Duodenal mucosa (tissue), 2 donors: ENCODE results near the gene ARPC5L.
"Not testable (repeated sequence)": the region's sequence is repeated elsewhere in the genome, so short reads cannot be mapped to it uniquely, and the experiment has no call there.

ENCODE experiments used
- H3K27ac ChIP-seq: one replicate; pipeline ENCODE4 v1.7.0; 2013; ENCODE audit warnings: low read depth, low read length
- H3K27me3 ChIP-seq, 2 donors: one replicate each; pipeline ENCODE4 v1.7.0; 2013; ENCODE audit warnings: low read length in 2 of 2, control low read depth in 1 of 2; ENCODE audit not compliant: insufficient read depth in 2 of 2, control insufficient read depth in 1 of 2
- H3K36me3 ChIP-seq, 2 donors: one replicate each; pipeline ENCODE4 v1.7.0; 2013; ENCODE audit warnings: low read length in 2 of 2, control low read depth in 1 of 2; ENCODE audit not compliant: insufficient read depth in 2 of 2, control insufficient read depth in 1 of 2
- H3K4me1 ChIP-seq, 2 donors: one replicate each; pipeline ENCODE4 v1.7.0; 2013; ENCODE audit warnings: low read length in 2 of 2, control low read depth in 1 of 2; ENCODE audit not compliant: insufficient read depth in 2 of 2, control insufficient read depth in 1 of 2
- H3K4me3 ChIP-seq, 2 donors: one replicate each; pipeline ENCODE4 v1.7.0; 2013; ENCODE audit warnings: low read length in 2 of 2, low read depth in 1 of 2
- H3K9ac ChIP-seq, 2 donors: one replicate each; pipeline ENCODE4 v1.7.0; 2013; ENCODE audit warnings: low read length in 2 of 2, low read depth in 1 of 2
- H3K9me3 ChIP-seq, 2 donors: one replicate each; pipeline ENCODE4 v1.7.0; 2013; ENCODE audit warnings: low read length in 2 of 2, control low read depth in 1 of 2; ENCODE audit not compliant: control insufficient read depth in 1 of 2

The ARPC5L gene

GRCh38 chr9:124840300-124840833, 21.6 kb upstream of the ARPC5L start:
- no peaks in the 10 kb centered on the region for H3K9me3 ChIP-seq
- H3K9ac ChIP-seq, result no peak overlapping the region
- peaks cover 3 to 6% of the 10 kb centered on the region in 2 donors for H3K4me1 ChIP-seq
- no peak overlapping the region for H3K4me3 ChIP-seq
- H3K27me3 ChIP-seq, result no peaks in the 10 kb centered on the region
- H3K36me3 ChIP-seq, result no peaks in the 10 kb centered on the region
- no peak overlapping the region for H3K27ac ChIP-seq

GRCh38 chr9:124841075-124841821, 20.7 kb upstream of the ARPC5L start:
- H3K4me1 ChIP-seq, result peaks cover 0 to 5% of the 10 kb centered on the region in 2 donors
- H3K9me3 ChIP-seq, result no peaks in the 10 kb centered on the region
- H3K4me3 ChIP-seq, result no peak overlapping the region
- H3K27ac ChIP-seq, result no peak overlapping the region
- no peaks in the 10 kb centered on the region for H3K36me3 ChIP-seq
- H3K9ac ChIP-seq, result no peak overlapping the region
- H3K27me3 ChIP-seq, result no peaks in the 10 kb centered on the region

- Histone ChIP-seq H3K4me1 (peaks cover 0 to 5% of the 10 kb centered on the region in 2 donors), H3K36me3 (no peaks in the 10 kb centered on the region), H3K4me3 (no peak overlapping the region), H3K27me3 (no peaks in the 10 kb centered on the region), H3K27ac (no peak overlapping the region), H3K9me3 (no peaks in the 10 kb centered on the region), H3K9ac (no peak overlapping the region)
Observed at GRCh38 chr9:124843456-124844034, 18.4 kb upstream of the ARPC5L start.

- no peaks in the 10 kb centered on the region for H3K27me3 ChIP-seq
- H3K4me1 ChIP-seq, result peaks cover 0 to 5% of the 10 kb centered on the region in 2 donors
- no peak overlapping the region for H3K4me3 ChIP-seq
- no peak overlapping the region for H3K9ac ChIP-seq
- no peaks in the 10 kb centered on the region for H3K9me3 ChIP-seq
- no peak overlapping the region for H3K27ac ChIP-seq
- H3K36me3 ChIP-seq, result no peaks in the 10 kb centered on the region
Observed at GRCh38 chr9:124844291-124844690, 17.6 kb upstream of the ARPC5L start.

GRCh38 chr9:124846467-124846866, 15.5 kb upstream of the ARPC5L start:
- not testable (repeated sequence) for H3K9ac ChIP-seq, H3K27ac ChIP-seq, H3K9me3 ChIP-seq, H3K27me3 ChIP-seq, H3K36me3 ChIP-seq, H3K4me3 ChIP-seq, H3K4me1 ChIP-seq

GRCh38 chr9:124846969-124847368, 15.0 kb upstream of the ARPC5L start:
- H3K4me3 ChIP-seq, result no peak overlapping the region
- H3K27me3 ChIP-seq, result no peaks in the 10 kb centered on the region
- no peaks in the 10 kb centered on the region for H3K9me3 ChIP-seq
- H3K27ac ChIP-seq, result no peak overlapping the region
- no peaks in the 10 kb centered on the region for H3K4me1 ChIP-seq
- H3K36me3 ChIP-seq, result no peaks in the 10 kb centered on the region
- no peak overlapping the region for H3K9ac ChIP-seq

- H3K27me3 ChIP-seq, result no peaks in the 10 kb centered on the region
- H3K36me3 ChIP-seq, result no peaks in the 10 kb centered on the region
- H3K4me3 ChIP-seq, result no peak overlapping the region
- no peak overlapping the region for H3K27ac ChIP-seq
- H3K4me1 ChIP-seq, result peaks cover 8 to 14% of the 10 kb centered on the region in 2 donors
- no peak overlapping the region for H3K9ac ChIP-seq
- no peaks in the 10 kb centered on the region for H3K9me3 ChIP-seq
Observed at GRCh38 chr9:124849801-124850200, 12.1 kb upstream of the ARPC5L start.

- Histone ChIP-seq H3K27ac (no peak overlapping the region), H3K4me1 (peaks cover 8 to 14% of the 10 kb centered on the region in 2 donors), H3K36me3 (peaks cover 0 to 9% of the 10 kb centered on the region in 2 donors), H3K9me3 (no peaks in the 10 kb centered on the region), H3K9ac (peak overlapping the region; percentile 40 to 57), H3K27me3 (no peaks in the 10 kb centered on the region), H3K4me3 (peak overlapping the region; percentile 46 to 66)
Observed at GRCh38 chr9:124852121-124852828, 9.7 kb upstream of the ARPC5L start.

- Histone ChIP-seq H3K4me3 (peak within 1 kb of the TSS; percentile 46 to 66), H3K9ac (peak within 1 kb of the TSS; percentile 40 to 57), H3K36me3 (peaks cover under 1 to 16% of the 10 kb centered on the region in 2 donors), H3K27me3 (no peaks in the 10 kb centered on the region), H3K27ac (no peak within 1 kb of the TSS), H3K4me1 (peaks cover 8 to 14% of the 10 kb centered on the region in 2 donors), H3K9me3 (no peaks in the 10 kb centered on the region)
Observed at GRCh38 chr9:124852829-124853531, 8.9 kb upstream of the ARPC5L start, which contains the start of gene WDR38. TSS of gene WDR38 (plus strand) at chr9:124853460. CDS start at chr9:124853532, 72 bp downstream.
